HG03095 (cell line): ENCODE data around the gene TBCCD1.
A peak's percentile ranks its signal among the peaks of the same experiment; 100 is the strongest.
"Not testable (repeated sequence)": the region's sequence is repeated elsewhere in the genome, so short reads cannot be mapped to it uniquely, and the experiment has no call there.

ENCODE experiments used
- ATAC-seq: cut with Tn5 transposase; IDR thresholded peaks from one replicate; pipeline ENCODE4 v1.9.1; 2021; ENCODE audit warnings: moderate library complexity; ENCODE audit not compliant: unreplicated experiment

The TBCCD1 gene

DNA sequence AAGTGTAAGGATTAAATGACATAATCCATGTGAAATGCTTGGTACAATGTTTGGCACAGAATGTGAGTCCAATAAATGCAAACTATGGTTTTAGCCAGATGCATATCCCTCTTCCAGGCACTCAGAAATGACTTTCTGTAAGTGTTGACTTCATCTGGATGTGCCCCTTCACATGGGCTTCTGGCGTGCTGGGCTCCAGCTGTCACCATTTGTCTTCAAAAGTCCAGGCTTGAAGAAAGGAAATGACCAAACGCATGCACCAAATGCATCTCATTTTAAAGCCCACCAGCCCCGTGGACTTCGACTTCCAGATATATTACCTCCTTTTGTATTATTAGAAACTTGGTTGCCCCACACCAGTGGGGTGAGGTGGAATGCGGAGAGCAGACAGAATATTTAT is 46.7 kb downstream of the TBCCD1 start:
- ATAC-seq: no peak

DNA sequence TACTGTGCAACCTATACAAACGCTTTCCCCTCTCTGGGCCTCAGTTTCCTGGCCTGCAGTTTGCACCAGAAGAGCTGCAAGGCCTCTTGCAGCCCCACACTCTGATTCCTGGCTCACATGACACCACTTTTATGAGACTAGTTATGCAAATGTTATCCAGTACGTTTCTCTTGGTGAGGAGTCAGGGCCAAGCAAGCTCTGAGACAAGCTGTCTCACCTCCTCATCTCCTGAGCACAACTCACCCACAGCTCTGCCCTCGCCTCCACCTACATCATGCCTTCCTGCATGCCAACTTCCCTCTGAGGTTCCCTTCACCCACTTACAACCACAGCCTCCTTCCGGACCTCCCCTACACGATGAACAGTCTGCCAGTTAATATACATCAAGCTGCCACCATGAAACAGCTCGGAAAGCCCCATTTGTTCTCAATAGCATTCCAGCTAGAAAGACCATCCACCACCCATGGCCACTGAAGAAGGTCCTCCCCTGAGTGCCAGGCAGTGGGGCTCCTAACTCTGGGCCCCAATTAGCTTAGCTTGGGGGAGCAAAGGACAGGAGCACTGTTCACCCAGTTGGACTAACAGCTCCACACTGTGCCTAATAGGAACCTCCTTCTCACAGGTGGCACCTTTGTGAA is 48.0 kb downstream of the TBCCD1 start:
- no peak for ATAC-seq

DNA sequence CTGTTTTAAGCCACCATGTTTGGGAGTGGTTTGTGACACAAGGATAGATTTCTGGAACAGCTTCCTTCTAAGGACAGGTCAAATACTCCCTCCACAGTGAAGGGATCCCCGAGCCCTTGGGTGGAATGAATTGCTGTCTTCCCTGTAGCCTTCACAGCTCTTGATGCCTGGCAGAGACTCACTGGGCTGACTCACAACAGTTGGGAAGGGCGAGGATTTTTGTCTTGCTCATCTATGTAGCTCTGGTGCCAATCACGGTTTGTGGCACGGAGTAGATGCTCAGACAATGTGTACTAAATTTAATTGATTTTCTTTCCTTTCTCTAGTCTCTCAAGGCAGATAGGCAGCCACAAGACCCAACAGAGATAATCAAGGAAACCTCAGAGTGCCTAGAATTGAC is 49.9 kb downstream of the TBCCD1 start:
- ATAC-seq: no peak

DNA sequence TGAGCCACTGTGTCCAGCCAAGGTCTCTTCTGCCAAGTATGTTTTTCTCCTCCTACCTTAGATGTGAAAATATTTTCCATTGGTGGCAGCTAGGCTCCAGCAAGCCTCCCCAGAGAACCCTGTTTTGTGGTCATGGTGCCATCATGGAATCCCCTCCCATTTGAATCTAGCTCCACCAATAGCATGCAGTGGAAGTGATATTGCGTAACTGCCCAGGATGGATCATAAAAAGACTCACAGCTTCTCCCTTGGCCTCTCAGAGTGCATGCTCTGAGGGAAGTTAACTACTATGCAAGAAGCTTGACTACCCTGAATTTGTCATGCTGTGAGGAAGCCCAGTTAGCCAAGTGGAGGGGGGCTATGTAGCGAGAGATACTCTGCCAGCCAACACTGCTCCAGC is 50.5 kb downstream of the TBCCD1 start:
- no peak for ATAC-seq

DNA sequence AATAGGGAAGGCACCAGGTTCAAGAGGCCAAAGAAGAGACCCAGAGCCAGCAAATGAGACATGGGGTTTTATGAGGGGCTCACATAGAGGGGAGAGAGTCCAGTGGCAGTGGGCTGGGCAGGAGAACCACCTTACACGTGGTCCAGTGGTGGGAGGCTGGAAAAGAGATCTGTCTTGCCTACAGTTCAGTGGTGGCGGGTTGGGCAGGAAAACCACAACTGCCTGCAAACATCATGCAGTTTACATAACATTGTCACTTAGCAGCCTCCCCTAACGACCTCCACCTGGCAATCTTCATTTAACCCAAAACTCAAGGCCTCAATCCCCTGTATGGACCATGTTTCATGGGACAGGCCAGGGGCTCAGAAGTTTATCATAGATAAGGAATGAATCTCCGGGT is 52.0 kb downstream of the TBCCD1 start:
- ATAC-seq: no peak

DNA sequence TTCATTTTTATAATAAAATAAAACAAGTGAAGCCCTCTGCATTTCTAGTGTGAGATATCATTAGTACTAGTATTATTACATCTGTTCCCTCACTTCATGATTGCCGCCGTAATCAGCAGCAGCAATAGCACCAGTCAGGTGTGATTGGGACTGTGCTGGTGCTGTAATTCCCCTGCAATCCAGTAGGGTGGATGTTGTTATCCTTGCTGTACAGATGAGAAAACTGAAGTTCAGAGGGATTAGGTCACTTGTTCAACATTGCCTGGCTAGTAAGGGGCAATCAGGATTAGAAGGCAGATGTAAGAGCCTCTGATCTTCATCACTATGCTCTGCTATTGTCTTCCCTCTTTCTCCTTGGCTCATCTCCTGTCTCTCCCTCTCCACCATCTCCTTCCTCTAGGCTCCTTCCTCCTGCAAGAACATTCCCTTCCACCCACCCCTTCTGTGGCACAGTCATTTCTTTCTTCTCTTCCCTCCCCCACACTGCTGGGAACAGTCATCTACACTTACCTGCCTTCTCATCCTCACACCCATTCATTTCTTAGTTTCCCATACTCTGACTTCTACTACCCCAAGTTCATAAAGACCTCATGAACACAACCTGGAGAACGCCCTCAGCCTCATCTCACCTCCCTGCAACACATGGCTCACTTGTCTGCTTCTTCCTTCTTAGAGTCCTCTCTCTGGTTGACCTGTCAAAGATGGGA is 52.7 kb downstream of the TBCCD1 start:
- no peak for ATAC-seq

DNA sequence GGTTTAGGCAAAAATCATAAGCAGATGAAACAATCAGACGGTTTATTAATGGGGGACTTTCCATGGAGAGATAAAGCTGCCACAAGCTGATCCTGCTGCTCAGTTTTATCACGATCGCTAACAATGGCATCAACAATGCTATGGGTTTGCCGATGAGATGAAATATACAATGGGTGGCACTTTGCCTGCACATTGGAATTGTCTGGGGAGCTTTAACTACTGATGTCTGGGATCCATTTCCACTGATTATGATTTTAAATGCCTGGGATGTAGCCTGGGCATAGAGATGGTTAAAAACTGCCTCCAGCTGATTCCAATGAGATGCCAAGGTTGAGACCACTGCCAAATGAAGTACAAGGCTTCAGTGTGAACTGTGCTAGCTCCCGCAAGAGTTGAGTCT is 53.8 kb downstream of the TBCCD1 start:
- ATAC-seq: no peak

DNA sequence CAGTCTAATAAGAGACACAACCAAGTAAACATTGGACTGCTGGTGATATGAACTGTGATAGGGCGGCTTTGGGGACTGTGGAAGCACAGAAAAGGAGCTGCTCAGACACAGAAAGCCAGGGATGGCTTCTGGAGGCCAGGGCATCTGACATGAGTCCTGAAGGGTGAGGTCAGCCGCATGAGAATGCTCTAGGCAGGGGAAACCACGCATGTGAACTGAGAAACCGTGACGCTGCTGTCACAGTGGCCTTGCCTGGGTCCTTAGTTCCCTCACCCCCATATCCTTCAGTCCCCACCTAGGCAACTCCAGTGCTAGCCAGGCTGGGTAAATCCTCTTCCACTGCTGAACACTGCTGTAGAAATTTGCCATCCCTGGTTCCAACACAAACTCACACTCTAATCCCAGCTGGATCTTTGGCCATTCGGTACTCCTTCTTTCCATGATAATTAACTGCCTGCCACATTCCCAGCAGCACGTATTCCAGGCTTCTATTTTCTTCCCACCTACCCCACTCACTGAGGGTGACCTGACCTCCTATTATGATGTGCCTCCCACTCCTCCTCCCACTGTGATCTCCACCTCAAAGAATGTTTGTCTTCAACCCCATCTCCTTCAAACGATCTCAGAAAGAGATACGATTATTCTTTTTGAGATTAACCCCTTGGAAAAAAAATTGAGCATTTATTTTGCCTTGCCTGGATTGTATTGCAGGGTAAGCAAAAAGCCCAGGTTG is 54.4 kb downstream of the TBCCD1 start:
- no peak for ATAC-seq

DNA sequence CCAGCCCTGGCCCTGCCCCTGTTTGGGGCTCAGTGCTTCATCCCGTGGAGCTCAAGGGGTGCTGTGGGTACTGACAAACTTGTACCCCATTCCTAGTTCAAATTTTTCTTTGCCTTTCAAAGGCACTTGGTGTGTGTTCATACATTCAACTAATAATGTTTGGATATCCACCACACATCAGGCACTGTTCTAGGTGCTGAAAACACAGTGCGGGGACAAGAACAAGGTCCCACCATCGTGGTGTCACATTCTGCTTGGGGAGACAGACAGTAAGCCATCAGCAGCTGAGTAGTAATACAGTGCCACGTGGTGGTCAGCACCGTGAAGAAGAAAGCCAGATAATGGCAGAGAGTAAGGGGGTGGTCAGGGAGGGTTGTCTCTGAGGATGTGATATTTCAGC is 55.4 kb downstream of the TBCCD1 start:
- ATAC-seq: no peak

DNA sequence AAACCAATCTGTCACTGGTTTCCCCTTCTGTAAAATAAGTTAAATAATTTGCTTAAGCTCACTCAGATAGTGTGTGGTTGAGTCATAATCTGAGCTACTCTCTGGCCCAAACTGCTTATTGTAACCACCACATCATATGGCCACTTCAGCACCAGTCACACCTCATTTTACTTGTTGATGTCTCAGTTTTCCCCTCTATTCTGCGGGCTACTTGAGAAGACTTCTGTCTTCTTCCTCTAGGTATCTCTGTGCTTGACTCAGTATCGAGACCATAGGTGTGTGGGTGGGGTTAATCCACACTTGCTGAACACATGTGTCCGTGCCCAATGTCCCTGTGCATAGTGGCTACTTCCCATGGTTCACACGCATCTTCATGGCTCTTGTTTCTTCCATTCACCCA is 55.9 kb downstream of the TBCCD1 start:
- ATAC-seq: peak; percentile 84

DNA sequence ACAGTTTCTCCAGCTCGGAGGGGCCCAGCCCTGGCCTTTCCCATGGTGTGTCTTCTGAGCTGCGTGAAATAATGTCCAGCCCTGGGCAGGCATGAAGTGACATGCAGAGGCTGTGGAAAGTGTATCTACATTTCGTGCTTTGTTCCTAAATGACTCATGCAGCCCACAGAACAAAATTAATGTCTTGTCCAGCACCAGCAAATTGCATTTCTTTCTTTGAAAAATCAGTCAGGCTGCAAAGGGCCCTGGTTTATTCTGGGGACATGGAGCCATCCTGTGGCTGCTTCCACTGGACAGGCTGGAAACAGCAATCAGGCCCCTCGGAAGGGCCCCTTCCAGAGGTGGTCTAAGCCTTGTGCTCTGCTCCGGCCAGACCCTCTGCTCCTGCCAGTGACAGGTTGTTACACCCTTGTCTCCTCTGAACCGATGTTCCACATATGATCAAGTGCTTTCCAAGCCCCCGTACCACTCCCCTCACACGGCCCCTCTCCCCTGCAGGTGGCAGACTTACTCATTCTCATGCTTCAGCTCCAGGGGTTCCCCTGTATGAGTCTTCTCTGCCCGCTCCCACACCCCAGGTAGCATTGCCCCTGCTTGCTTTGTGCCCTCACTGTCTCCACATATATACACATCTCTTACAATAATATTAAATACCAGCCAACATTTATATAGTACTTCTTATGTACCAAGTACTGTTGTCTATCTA is 56.6 kb downstream of the TBCCD1 start:
- no peak for ATAC-seq

DNA sequence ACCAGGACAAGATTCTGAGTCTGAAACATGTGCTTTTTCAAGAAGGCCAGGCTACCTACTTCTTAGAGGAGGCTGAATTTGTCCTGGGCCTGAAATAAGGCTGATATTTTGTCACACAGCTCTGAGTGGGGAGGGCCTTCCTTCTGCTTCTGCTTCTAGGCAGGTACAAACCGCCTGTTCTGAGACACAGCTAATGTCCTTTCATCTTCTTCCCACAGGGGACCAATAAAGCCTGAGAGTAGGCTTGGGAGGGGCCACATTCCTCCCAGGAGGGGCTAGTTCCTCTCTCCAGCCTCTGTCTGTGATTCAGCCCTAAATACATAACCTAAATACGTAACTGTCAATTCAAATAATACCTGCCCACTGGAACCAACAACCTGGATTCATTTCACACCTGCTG is 57.7 kb downstream of the TBCCD1 start:
- no peak for ATAC-seq

DNA sequence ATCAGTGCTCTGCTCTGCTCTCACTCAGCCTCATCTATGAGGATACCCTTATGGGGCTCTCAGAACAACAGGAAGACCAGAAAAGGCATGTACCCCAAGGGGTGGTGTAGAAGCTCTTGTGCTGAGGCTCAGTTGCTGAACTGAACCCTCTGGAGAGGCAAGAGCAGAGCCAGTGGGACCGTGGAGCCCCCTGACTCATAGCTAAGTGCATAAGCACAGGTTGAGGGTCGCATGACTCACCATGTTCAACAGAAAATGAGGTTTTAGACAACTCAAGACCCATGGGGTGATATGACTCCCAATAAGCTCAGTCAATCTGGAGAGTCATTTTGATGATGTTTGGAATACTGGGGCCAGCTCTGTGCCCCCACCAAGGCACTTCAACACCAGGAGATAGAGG is 60.3 kb downstream of the TBCCD1 start:
- ATAC-seq: no peak

DNA sequence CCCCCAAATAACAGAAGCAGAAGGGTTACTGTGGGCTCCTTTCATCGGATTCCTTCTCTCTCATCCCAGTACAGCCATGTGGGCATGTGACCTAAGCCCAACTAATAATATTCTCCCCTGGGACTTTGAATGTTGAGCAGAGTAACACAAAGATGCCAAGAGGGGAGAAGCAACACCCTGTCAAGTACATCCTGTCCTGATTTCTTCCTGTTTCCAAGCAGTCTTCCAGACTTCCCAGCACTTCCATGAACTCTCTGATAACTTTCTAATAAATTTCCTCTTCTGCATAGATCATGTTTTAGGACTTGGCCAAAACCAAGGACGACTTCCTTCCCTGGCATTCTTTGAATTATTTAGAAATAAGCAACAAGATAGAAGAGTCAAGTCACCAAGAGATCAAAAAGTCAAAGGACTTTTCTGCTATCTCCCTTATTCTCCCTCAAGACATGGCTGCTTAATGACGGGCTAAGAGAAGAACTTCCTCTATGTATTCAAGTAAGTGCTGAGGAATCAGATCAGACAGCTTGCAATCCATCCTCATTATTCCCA is 60.9 kb downstream of the TBCCD1 start:
- ATAC-seq: no peak

DNA sequence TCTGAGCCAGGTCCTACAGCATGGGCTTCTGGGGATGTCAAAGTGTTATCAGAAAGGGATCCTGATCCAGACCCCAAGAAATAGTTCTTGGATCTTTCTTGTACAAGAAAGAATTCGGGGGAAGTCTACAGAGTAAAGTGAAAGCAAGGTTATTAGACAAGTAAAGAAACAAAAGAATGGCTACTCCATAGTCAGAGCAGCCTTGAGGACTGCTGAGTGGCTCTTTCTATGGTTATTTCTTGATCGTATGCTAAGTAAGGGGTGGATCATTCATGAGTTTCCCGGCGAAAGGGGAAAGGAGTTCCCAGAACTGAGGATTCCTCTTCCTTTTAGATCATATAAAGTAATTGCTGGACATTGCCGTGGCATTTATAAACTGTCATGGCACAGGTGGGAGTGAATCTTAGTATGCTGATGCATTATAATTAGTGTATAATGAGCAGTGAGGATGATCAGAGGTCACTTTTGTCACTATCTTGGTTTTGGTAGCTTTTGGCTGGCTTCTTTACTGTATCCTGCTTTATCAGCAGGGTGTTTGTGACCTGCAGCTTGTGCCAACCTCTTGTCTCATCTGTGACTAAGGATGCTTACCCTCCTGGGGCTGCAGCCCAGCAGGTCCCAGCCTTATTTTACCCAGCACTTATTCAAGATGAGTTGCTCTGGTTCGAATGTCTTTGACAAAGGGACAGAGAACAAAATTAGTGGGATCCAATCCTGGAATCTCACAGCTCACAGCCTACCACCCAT is 64.0 kb downstream of the TBCCD1 start:
- no peak for ATAC-seq

DNA sequence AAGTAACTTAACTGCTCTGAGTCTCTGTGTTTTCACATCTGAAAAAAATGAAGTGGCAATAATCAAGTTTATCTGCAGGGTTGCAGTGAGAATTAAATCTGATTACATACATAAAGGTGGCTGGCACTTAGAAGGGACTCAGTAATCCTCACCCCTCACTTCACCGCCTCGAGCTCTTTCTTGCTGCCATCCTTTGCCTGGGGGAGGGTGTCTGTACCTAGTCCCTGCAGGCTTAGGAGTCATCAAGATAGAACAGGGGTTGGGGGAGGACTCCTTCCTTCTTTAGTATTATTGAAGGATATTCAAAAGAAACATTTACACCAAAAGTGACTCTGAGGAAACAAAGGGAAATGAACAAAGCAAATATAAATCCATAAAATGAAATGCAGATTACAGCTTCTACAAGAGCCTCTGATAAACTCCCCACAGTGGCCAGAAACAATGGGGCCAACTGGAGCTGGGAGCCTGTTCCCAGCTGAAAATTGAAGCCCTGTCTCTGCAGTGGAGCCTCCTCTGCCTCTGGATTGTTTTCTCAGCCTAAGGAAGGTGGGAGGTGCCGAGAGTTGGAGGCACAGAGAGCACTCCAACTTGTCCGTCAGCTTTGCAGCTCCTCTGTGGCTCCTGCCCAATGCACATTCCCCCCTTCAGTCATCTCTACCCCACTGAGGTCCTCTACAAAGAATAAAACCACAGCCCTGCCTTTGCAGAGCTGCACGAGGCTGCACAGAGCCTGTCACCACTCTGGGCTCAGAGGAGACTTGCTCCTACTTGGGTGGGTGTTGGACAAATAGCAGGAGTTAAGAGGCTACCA is 64.8 kb downstream of the TBCCD1 start:
- ATAC-seq: no peak

DNA sequence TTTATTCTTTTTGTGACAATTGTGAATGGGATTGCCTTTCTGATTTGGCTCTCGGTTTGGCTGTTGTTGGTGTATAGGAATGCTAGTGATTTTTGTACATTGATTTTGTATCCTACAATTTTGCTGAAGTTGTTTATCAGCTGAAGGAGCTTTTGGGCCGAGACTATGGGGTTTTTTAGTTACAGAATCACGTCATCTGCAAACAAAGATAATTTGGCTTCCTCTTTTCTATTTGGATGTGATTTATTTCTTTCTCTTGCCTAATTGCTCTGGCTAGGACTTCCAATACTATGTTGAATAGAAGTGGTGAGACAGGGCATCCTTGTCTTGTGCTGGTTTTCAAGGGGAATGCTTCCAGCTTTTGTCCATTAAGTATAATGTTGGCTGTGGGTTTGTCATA is 67.2 kb downstream of the TBCCD1 start:
- ATAC-seq: not testable (repeated sequence)

DNA sequence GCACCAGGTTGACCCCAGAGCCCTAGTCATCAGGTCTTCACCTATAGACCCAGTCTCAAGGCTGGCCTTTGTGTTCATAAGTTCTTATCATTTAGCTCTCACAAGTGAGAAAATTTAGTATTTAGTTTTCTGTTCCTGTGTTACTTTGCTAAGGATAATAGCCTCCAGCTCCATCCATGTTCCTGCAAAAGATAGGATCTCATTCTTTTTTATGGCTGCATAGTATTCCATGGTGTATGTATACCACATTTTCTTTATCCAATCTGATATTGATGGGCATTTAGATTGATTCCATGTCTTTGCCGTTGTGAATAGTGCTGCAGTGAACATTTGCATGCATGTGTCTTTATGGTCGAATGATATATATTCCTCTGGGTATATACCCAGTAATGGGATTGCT is 69.1 kb downstream of the TBCCD1 start:
- not testable (repeated sequence) for ATAC-seq

DNA sequence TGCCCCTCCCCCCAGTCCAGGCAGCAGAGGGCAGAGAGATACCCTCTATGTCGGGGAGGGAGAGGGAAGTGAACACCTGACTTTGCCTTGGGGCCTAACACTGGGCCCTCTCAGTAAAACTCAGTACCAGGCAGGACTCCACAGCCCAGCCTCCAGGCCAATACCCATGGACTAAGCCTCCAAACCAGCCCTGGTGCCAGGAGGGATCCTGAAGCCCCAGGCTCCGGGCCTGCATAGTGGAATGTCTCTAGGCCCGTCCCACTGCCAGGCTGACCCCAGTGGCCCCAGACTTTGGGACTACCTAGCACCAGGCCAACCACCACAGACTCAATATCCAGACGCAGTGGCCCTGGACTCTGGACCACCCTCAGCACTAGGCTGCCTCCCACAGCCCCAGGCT is 69.5 kb downstream of the TBCCD1 start:
- no peak for ATAC-seq

DNA sequence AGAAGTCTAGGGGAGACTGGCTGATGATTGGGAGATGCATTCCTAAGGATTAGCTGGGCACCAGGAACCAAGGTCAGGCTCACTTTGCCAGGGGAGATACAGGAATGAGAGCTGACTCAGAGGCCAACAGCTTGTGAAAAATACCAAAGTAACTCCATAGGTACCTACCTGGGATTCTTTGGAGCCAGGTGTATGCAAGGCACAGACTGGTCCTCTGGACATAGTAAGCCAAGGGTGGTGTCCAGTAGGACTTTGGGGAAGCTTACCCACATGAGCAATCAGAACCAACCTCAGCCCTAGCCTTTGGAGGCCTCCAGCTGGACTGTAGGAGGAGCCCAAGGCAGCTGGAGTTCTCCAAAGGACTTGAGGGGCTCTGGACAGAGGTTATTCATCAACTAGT is 70.5 kb downstream of the TBCCD1 start:
- no peak for ATAC-seq
